ENCODE measurements around the gene FNIP2.

- TF ChIP-seq FOXK2 (IDR thresholded peaks at IDR 0.05) (no peak), BHLHE40 (IDR thresholded peaks at IDR 0.05; ENCODE audit: borderline replicate concordance) (no peak), FOXA1 (IDR thresholded peaks at IDR 0.05) (no peak), PKNOX1 (IDR thresholded peaks at IDR 0.05) (no peak), TARDBP (IDR thresholded peaks at IDR 0.05) (no peak), LEF1 (IDR thresholded peaks at IDR 0.05; ENCODE audit: borderline replicate concordance) (no peak), HDGF (IDR thresholded peaks at IDR 0.05; ENCODE audit: borderline replicate concordance) (no peak), NFRKB (IDR thresholded peaks at IDR 0.05) (no peak), ELF4 (IDR thresholded peaks at IDR 0.05) (no peak), ZNF384 (IDR thresholded peaks at IDR 0.05) (no peak), ARNT (IDR thresholded peaks at IDR 0.05) (no peak), SP1 (IDR thresholded peaks at IDR 0.05) (no peak), FOXM1 (IDR thresholded peaks at IDR 0.05; ENCODE audit: borderline replicate concordance) (no peak), L3MBTL2 (conservative IDR thresholded peaks at IDR 0.05) (no peak)
Measured at GRCh38 chr4:158850800-158851644, 82.2 kb downstream of the FNIP2 start.

All from HEK293T (cell line).